T-cell (primary cell): Measurements from ENCODE around the gene ITPK1. TPM values are rescaled to one million over a fixed set of nuclear protein-coding genes. Genes with fewer than 3 reads are reported as not detected.

ENCODE experiments used
- ATAC-seq, 4 experiments: fragments of 200-7000 bp in 3 of 4; fragments of 150-1000 bp in 1 of 4; cut with Tn5 transposase; replicated peaks in 1 of 4; 1 replicate in 3 of 4; 2 replicates in 1 of 4; pipeline ENCODE4 v1.10.0; 2021; ENCODE audit warnings: moderate library complexity in 3 of 4, mild to moderate bottlenecking in 2 of 4, moderate number of reproducible peaks in 1 of 4
- CTCF ChIA-PET, 2 donors: fragments of 300-600 bp; sonication (Branson Sonifier 250); formaldehyde crosslinking; loops; one replicate each; lab custom pipeline; 2022; ENCODE audit warnings: antibody characterized with exemption in 2 of 2; lab: Charles Lee
- POLR2A ChIA-PET, 2 donors: fragments of 300-600 bp; sonication (Branson Sonifier 250); formaldehyde crosslinking; loops; one replicate each; lab custom pipeline; 2022; ENCODE audit warnings: antibody characterized with exemption in 2 of 2; lab: Charles Lee
- DNase-seq, 35 experiments: peaks; one replicate each; pipeline versions ENCODE4 v3.0.0 to v3.0.0-alpha.2; 2013 to 2023
- H3K27ac ChIP-seq: one replicate; pipeline ENCODE4 v1.5.1; 2013; ENCODE audit warnings: low read length
- H3K27me3 ChIP-seq, 2 experiments: replicated peaks in 1 of 2; 1 replicate in 1 of 2; 2 replicates in 1 of 2; pipeline versions ENCODE4 v1.6.1 to v1.7.0; 2013; ENCODE audit warnings: low read length in 1 of 2, mixed read lengths in 1 of 2; ENCODE audit not compliant: control insufficient read depth in 2 of 2, insufficient read depth in 2 of 2; ENCODE audit errors: extremely low read depth in 1 of 2
- H3K36me3 ChIP-seq, 2 donors: 1 replicate in 1 of 2; 2 replicates in 1 of 2; pipeline versions ENCODE4 v1.6.1 to v1.7.0; 2013; ENCODE audit warnings: low read length in 1 of 2; ENCODE audit not compliant: control insufficient read depth in 2 of 2, insufficient read depth in 1 of 2; ENCODE audit errors: extremely low read depth in 1 of 2
- H3K4me1 ChIP-seq, 2 experiments: 1 replicate in 1 of 2; 2 replicates in 1 of 2; pipeline versions ENCODE4 v1.6.1 to v1.7.0; 2013; ENCODE audit warnings: low read length in 2 of 2, mixed read lengths in 1 of 2; ENCODE audit not compliant: insufficient read depth in 2 of 2, control insufficient read depth in 1 of 2; ENCODE audit errors: extremely low read depth in 1 of 2
- H3K4me3 ChIP-seq, 2 donors: 1 replicate in 1 of 2; 2 replicates in 1 of 2; pipeline versions ENCODE4 v1.5.1 to v1.7.0; 2013; ENCODE audit warnings: mild to moderate bottlenecking in 2 of 2, low read length in 1 of 2, moderate library complexity in 1 of 2; ENCODE audit not compliant: control insufficient read depth in 1 of 2; ENCODE audit errors: extremely low read depth in 1 of 2
- H3K9me3 ChIP-seq: 2 replicates; pipeline ENCODE4 v1.7.0; 2013
- H3K27ac Mint-ChIP-seq, 2 donors: one replicate each; pipeline ENCODE4 v1.8.0; 2020 to 2021; ENCODE audit warnings: mild to moderate bottlenecking in 2 of 2, mixed read lengths in 2 of 2
- H3K27me3 Mint-ChIP-seq, 2 donors: one replicate each; pipeline ENCODE4 v1.8.0; 2021 to 2022; ENCODE audit warnings: mixed read lengths in 2 of 2
- H3K36me3 Mint-ChIP-seq: one replicate; pipeline ENCODE4 v1.8.0; 2021; ENCODE audit warnings: mixed read lengths
- H3K4me1 Mint-ChIP-seq, 3 donors: one replicate each; pipeline ENCODE4 v1.8.0; 2020 to 2022; ENCODE audit warnings: mixed read lengths in 3 of 3, mild to moderate bottlenecking in 1 of 3
- H3K4me3 Mint-ChIP-seq, 3 donors: one replicate each; pipeline ENCODE4 v1.8.0; 2020 to 2022; ENCODE audit warnings: mild to moderate bottlenecking in 3 of 3, mixed read lengths in 3 of 3, moderate library complexity in 3 of 3
- H3K9me3 Mint-ChIP-seq, 3 donors: one replicate each; pipeline ENCODE4 v1.8.0; 2020 to 2022; ENCODE audit warnings: mixed read lengths in 3 of 3
- WGBS: methylation state at CpG from one replicate; pipeline ENCODE4 v1.1.5; 2013; ENCODE audit warnings: missing lambda C conversion rate; ENCODE audit not compliant: insufficient coverage; 5-methylcytosine and 5-hydroxymethylcytosine counted together
- total RNA-seq, 35 experiments: library from RNA in 6 of 35; stranded (reverse) in 6 of 35; fragments of 120-200 nt in 1 of 35; gene quantifications; one replicate each; pipeline versions ENCODE4 v1.2.1 to v1.2.4 and lab custom pipeline; 2013 to 2026

Gene ITPK1
- total RNA-seq, 5 donors from 2014 or later (not counting 1 experiment from before 2014, with no cell fraction given), result 28.0 to 43.0 (median 39.5) TPM

DNA sequence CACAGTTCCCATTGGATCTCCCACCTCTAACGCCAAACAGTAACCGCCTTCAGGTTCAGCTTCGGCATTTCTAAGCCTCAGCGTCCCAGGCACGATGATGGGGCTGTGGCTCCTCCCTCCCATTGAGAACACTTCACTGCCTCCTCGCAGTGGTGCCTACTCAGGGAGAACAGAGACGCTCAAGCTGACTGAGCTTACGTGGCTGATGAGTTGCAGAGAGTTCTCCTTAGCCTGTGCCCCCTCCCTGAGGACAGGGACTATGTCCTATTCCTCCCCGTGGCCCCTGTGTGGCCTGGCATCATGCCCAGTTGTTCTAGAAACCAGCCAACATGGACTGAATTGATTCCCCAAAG is 87.0 kb downstream of the ITPK1 start:
- H3K27ac ChIP-seq, result no peak overlapping the region
- ATAC-seq (no peak), DNase-seq (no peak)
- peaks cover 25 to 39% (median 35%) of the 10 kb centered on the region in 3 donors for H3K4me1 Mint-ChIP-seq
- WGBS, result 95% methylated on average over 8 of the region's 9 CpGs
- no peaks in the 10 kb centered on the region for H3K27me3 Mint-ChIP-seq
- ChIA-PET CTCF (no interaction called here), POLR2A (no interaction called here)
- H3K36me3 Mint-ChIP-seq, result peaks cover 6% of the 10 kb centered on the region
- H3K27ac Mint-ChIP-seq, result no peak overlapping the region
- H3K4me3 ChIP-seq, result no peak overlapping the region
- no peaks in the 10 kb centered on the region for H3K36me3 ChIP-seq
- H3K9me3 ChIP-seq, result no peaks in the 10 kb centered on the region
- no peaks in the 10 kb centered on the region for H3K27me3 ChIP-seq
- H3K4me1 ChIP-seq, result peaks cover 11 to 30% of the 10 kb centered on the region in 2 experiments
- H3K9me3 Mint-ChIP-seq, result no peaks in the 10 kb centered on the region
- no peak overlapping the region for H3K4me3 Mint-ChIP-seq

DNA sequence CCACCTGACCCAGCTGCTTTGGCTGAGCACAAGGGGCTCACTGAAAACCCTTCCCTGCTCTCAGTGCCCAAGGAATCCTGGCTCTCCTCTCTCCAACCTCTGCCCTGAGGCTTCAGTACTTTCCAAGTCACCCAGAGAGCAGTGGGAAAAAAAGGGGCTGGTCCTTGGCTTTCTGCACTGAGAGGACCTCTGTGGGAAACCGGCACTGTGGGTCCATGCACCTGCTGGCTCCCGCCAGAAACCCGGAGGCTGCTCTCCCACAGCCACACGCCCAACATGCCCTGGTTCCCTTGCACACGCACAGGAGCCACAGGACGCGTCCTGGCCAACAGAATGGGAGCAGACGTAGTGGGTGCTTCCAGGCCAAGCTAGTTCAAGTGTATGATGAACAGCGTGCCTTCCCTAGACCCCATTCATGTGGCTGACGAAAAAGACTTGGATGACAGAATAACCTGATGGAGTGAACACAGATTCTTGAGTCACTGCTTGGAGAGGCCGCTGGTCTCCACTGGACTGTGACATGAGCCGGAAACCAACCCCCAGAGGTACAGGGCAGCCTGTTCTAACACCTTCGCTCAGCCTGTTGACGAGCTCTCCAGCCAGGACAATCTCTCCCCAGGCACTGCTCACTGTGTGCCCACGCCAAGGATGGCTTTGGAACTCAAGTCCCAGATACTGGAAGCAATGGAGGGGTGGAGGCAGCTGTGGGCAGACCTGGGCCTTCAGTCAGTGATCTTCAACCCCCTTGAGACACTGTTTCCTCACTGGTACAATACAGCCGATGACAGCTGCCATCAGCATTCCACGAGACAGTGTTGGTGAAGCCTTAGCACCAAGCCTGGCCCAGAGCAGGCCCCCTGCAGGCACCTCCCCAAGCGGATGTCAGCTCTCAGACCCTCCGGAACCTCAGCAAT is 87.7 kb downstream of the ITPK1 start:
- ATAC-seq, result no peak
- ChIA-PET CTCF (no interaction called here), POLR2A (no interaction called here)
- peaks cover 19 to 36% (median 30%) of the 10 kb centered on the region in 3 donors for H3K4me1 Mint-ChIP-seq
- no peak overlapping the region for H3K27ac Mint-ChIP-seq
- no peaks in the 10 kb centered on the region for H3K9me3 ChIP-seq
- H3K27me3 ChIP-seq, result no peaks in the 10 kb centered on the region
- WGBS, result 96% methylated on average over 16 of the region's 19 CpGs
- H3K27ac ChIP-seq, result no peak overlapping the region
- no peak overlapping the region for H3K4me3 Mint-ChIP-seq
- H3K36me3 ChIP-seq, result no peaks in the 10 kb centered on the region
- peaks cover 6 to 24% of the 10 kb centered on the region in 2 experiments for H3K4me1 ChIP-seq
- H3K27me3 Mint-ChIP-seq, result no peaks in the 10 kb centered on the region
- no peak overlapping the region for H3K4me3 ChIP-seq
- peaks cover 7% of the 10 kb centered on the region for H3K36me3 Mint-ChIP-seq
- no peak for DNase-seq
- H3K9me3 Mint-ChIP-seq, result no peaks in the 10 kb centered on the region

DNA sequence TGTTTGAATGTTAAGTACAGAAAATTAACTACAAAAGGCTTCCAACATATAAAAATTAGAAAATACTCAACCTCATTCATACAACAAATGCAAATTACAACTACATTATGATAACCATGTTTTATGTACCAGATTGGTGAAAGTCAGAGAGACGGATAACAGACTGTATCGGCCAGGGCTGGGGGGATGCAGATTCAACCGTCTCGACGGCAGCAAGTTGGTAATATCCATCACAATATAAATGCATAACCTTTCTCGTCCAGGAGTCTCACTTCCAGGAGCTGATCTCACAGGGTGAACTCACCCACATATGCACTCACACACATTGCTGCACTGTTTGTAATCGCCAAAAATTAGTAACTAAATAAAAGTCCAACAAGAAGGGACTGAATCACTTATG is 89.4 kb downstream of the ITPK1 start:
- H3K36me3 Mint-ChIP-seq, result peaks cover 12% of the 10 kb centered on the region
- peaks cover 4 to 18% of the 10 kb centered on the region in 2 experiments for H3K4me1 ChIP-seq
- WGBS, result 97% methylated on average over 5 of the region's 7 CpGs
- POLR2A ChIA-PET, result no interaction called here
- H3K4me3 ChIP-seq, result no peak overlapping the region
- no peaks in the 10 kb centered on the region for H3K36me3 ChIP-seq
- H3K27ac ChIP-seq, result no peak overlapping the region
- no peak overlapping the region for H3K4me3 Mint-ChIP-seq
- H3K9me3 ChIP-seq, result no peaks in the 10 kb centered on the region
- H3K27me3 Mint-ChIP-seq, result no peaks in the 10 kb centered on the region
- no peak for DNase-seq
- no peak for ATAC-seq
- no peak overlapping the region for H3K27ac Mint-ChIP-seq
- H3K9me3 Mint-ChIP-seq, result no peaks in the 10 kb centered on the region
- no peaks in the 10 kb centered on the region for H3K27me3 ChIP-seq
- H3K4me1 Mint-ChIP-seq, result peaks cover 22 to 32% (median 25%) of the 10 kb centered on the region in 3 donors
- CTCF ChIA-PET, result no interaction called here

DNA sequence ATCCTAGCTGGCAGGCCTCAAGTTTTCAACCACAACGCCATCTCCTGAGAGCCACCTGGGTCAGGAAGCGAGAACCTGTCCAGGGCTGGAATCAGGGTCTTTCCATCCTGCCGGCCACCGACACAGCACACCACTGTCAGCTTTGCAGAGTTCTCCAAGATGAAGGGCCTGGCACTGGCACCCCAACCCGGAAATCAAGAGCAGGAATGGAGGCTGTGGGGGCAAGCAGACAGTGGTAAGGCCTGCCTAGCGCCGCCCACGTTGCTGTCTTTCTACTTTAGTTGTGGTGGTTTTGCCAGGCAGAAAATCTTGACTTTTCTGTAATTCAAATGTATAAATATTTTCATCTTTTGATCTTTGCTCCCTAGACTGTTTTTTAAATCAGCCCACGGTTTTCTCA is 90.7 kb downstream of the ITPK1 start:
- Mint-ChIP-seq H3K27me3 (no peaks in the 10 kb centered on the region), H3K36me3 (peaks cover 9% of the 10 kb centered on the region), H3K27ac (peak overlapping the region; percentile 23 to 78), H3K4me3 (peak overlapping the region in 1 of 3 donors; percentile 8), H3K9me3 (no peaks in the 10 kb centered on the region), H3K4me1 (peaks cover 25 to 32% (median 27%) of the 10 kb centered on the region in 3 donors)
- no peaks in the 10 kb centered on the region for H3K27me3 ChIP-seq
- DNase-seq (peak in 18 of 35 experiments; percentile 4 to 35 (median 17)), ATAC-seq (peak in 3 of 4 experiments; percentile 47 to 75 (median 69))
- H3K4me1 ChIP-seq, result peaks cover 4 to 18% of the 10 kb centered on the region in 2 experiments
- ChIA-PET POLR2A (no interaction called here), CTCF (no interaction called here)
- no peak overlapping the region for H3K4me3 ChIP-seq
- no peaks in the 10 kb centered on the region for H3K36me3 ChIP-seq
- H3K27ac ChIP-seq, result no peak overlapping the region
- no peaks in the 10 kb centered on the region for H3K9me3 ChIP-seq
- 50% methylated on average over 2 of the region's 9 CpGs for WGBS

DNA sequence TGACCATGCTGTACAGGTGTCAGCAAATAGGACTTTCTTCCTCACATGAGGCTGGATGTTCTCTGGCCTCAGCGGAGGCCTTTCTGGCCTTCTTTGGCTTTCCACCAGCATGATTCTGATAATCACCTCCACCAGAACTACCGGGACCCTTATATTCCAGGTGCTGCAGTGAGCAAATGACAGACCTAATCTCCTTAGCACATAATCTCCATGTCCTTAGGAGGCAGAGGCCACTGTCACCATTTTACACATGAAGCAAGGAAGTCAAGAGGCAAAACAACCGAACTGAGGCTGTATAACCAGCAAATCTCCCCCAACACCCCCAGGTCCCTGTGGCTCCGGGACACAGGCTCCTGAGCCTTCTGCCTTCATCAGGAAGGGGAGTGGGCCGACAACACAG is 91.2 kb downstream of the ITPK1 start:
- Mint-ChIP-seq H3K9me3 (no peaks in the 10 kb centered on the region), H3K4me1 (peaks cover 25 to 32% (median 27%) of the 10 kb centered on the region in 3 donors), H3K4me3 (peak overlapping the region in 1 of 3 donors; percentile 8), H3K27ac (peak overlapping the region in 1 of 2 donors; percentile 78), H3K36me3 (peaks cover 9% of the 10 kb centered on the region), H3K27me3 (no peaks in the 10 kb centered on the region)
- no peak for ATAC-seq
- Histone ChIP-seq H3K27me3 (no peaks in the 10 kb centered on the region), H3K27ac (no peak overlapping the region), H3K9me3 (no peaks in the 10 kb centered on the region), H3K4me3 (no peak overlapping the region), H3K4me1 (peaks cover 4 to 22% of the 10 kb centered on the region in 2 experiments), H3K36me3 (no peaks in the 10 kb centered on the region)
- POLR2A ChIA-PET, result no interaction called here
- no peak for DNase-seq
- WGBS, result 100% methylated on average over 3 of the region's 5 CpGs
- CTCF ChIA-PET, result no interaction called here

DNA sequence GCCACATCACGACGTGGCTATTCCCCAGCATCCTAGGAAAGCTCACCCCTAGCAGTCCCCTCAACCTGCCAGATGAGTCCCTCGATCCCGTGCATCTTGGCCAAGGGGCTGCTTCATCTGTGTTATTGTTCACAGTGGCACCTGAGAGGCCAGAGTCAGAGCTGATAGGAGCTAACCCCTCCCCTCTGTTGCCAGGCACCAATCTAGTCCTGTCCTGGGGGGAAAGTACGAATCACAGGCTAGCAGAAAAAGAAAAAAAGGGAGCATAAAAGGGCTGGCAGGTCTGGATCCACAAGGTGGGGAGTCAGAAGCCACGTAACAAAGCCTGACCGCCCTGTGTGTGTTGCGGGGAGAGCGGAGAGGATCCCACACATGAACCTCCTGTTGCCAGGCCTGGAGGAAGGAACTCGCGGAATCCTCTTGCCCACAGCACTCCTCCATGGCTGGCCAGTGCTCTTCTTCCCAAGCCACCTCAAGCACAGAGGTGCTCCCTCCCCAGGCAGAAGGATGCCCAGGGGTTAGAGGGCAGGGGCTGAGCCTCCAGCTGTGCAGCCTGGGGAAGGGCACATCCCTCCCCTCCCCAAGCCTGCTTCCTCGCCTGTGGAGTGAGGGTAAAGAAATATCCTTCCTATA is 91.8 kb downstream of the ITPK1 start:
- no peaks in the 10 kb centered on the region for H3K9me3 ChIP-seq
- ChIA-PET POLR2A (no interaction called here), CTCF (no interaction called here)
- no peaks in the 10 kb centered on the region for H3K27me3 ChIP-seq
- no peak overlapping the region for H3K4me3 ChIP-seq
- no peaks in the 10 kb centered on the region for H3K36me3 ChIP-seq
- H3K27ac ChIP-seq, result no peak overlapping the region
- no peak for ATAC-seq
- no peak overlapping the region for H3K4me3 Mint-ChIP-seq
- H3K4me1 Mint-ChIP-seq, result peaks cover 25 to 32% (median 27%) of the 10 kb centered on the region in 3 donors
- no peak for DNase-seq
- H3K27ac Mint-ChIP-seq, result peak overlapping the region in 1 of 2 donors; percentile 6
- WGBS, result 97% methylated on average over 8 of the region's 12 CpGs
- H3K4me1 ChIP-seq, result peaks cover 4 to 22% of the 10 kb centered on the region in 2 experiments
- peaks cover 9% of the 10 kb centered on the region for H3K36me3 Mint-ChIP-seq
- no peaks in the 10 kb centered on the region for H3K27me3 Mint-ChIP-seq
- H3K9me3 Mint-ChIP-seq, result no peaks in the 10 kb centered on the region
